ENCODE measurements around the gene SH3D19. TPM values are rescaled to one million over a fixed set of nuclear protein-coding genes. Genes with fewer than 3 reads are reported as not detected.
A peak's percentile ranks its signal among the peaks of the same experiment; 100 is the strongest.
"Not testable (repeated sequence)": the region's sequence is repeated elsewhere in the genome, so short reads cannot be mapped to it uniquely, and the experiment has no call there.

Gene SH3D19
- total RNA-seq, 1 donor from 2014 or later, result 50.2 TPM

DNA sequence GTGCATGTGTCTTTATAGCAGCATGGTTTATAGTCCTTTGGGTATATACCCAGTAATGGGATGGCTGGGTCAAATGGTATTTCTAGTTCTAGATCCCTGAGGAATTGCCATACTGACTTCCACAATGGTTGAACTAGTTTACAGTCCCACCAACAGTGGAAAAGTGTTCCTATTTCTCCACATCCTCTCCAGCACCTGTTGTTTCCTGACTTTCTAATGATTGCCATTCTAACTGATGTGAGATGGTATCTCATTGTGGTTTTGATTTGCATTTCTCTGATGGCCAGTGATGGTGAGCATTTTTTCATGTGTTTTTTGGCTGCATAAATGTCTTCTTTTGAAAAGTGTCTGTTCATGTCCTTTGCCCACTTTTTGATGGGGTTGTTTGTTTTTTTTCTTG, 56.5 kb downstream of the SH3D19 start:
- DNase-seq, result not testable (repeated sequence)

DNA sequence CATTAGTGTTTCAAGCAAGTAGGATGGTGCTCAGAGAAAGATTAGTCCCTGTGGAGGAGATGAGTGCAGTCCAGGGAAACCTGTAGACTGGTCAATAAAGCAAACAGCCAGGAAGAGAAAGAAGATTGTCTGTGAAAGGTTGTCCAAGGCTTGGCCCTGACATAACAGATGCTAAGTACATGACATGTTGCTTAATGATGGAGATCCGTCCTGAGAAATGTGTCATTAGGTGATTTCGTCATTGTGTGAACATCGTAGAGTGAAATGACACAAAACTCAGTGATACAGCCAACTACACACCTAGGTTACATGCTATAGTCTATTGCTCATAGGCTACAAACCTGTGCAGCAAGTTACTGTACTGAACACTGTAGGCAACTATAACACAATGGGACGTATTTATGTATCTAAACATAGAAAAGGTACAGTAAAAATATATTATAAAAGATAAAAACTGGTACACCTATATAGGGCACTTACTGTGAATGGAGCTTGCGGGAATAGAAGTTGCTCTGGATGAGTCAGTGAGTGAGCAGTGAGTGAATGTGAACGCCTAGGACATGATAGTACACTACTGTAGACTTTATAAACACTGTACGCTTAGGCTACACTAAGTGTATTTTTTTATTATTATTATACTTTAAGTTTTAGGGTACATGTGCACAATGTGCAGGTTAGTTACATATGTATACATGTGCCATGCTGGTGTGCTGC, 57.4 kb downstream of the SH3D19 start:
- DNase-seq, result no peak

GRCh38 chr4:151267104-151267503, 58.3 kb downstream of the SH3D19 start:
- DNase-seq, result no peak

DNA sequence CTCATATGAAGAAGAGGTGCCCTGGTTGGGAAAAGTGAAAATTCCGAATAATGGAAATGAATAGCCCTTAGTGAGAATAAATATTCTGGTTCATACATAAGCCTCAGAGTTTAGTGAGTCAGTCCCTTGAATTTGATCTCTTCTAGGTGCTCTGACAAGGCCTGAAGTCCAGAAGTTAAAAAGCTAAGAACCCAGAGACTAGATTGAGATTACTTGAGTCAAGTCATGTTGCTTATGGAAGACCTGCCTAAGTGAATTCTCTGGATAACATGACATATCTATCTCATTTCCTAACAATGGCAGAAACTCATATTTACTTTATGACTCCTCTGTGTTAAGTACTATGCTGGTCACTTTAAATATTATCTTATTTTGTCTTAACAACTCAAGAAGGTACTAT, 58.9 kb downstream of the SH3D19 start:
- DNase-seq, result peak; percentile 52

- DNase-seq, result no peak
Measured at GRCh38 chr4:151263455-151263854, 62.0 kb downstream of the SH3D19 start.

GRCh38 chr4:151260526-151260925, 64.9 kb downstream of the SH3D19 start:
- no peak for DNase-seq

- no peak for DNase-seq
Measured at GRCh38 chr4:151259752-151260151, 65.7 kb downstream of the SH3D19 start.

GRCh38 chr4:151257704-151258103, 67.7 kb downstream of the SH3D19 start:
- no peak for DNase-seq

GRCh38 chr4:151256134-151256533, 69.3 kb downstream of the SH3D19 start:
- peak; percentile 25 for DNase-seq

GRCh38 chr4:151255680-151256079, 69.7 kb downstream of the SH3D19 start:
- not testable (repeated sequence) for DNase-seq

DNA sequence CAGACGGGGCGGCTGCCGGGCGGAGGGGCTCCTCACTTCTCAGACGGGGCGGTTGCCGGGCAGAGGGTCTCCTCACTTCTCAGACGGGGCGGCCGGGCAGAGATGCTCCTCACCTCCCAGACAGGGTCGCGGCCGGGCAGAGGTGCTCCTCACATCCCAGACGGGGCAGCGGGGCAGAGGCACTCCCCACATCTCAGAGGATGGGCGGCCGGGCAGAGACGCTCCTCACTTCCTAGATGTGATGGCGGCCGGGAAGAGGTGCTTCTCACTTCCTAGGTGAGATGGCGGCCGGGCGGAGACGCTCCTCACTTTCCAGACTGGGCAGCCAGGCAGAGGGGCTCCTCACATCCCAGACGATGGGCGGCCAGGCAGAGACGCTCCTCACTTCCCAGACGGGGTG, 70.2 kb downstream of the SH3D19 start:
- not testable (repeated sequence) for DNase-seq

- peak; percentile 45 for DNase-seq
Measured at GRCh38 chr4:151251603-151252304, 73.7 kb downstream of the SH3D19 start.

- no peak for DNase-seq
Measured at GRCh38 chr4:151250706-151251105, 74.7 kb downstream of the SH3D19 start.

- DNase-seq, result no peak
Measured at GRCh38 chr4:151248519-151248918, 76.9 kb downstream of the SH3D19 start.

DNA sequence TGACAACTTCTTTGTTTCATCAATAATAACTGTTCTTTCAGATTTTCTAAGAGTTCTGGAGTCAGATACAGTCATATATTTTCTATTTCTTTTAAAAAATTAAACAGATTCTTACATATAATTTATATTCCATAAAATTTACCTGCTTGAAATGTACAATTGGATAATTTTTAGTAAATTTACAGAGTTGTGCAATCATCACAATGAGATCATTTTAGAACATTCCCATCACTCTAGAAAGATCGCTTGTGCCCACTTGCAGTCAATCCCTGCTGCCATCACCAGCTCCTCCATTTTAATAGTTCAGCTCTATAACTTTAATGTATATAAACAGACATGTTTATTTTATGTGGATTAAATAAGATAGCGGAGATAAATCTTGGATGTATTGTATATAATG, 78.0 kb downstream of the SH3D19 start:
- DNase-seq, result no peak

DNA sequence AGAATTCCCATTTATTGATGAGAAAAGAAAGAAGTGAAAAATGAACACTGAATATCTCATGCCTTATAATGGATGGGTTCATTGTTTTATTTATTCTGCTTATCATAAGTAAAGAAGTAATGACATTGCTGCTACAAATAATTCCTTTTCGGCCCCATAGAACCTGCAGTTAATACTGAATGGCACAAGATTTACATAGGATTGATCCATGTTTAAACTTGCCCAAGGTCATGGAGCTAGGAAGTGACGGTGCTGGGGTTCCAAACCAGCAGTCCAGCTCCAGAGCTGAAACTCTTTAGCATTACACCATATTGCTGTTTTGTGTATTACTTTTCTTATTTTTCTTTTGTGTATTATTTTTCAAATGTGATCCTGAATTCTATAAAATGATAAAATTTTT, 78.7 kb downstream of the SH3D19 start:
- DNase-seq, result no peak

GRCh38 chr4:151242305-151242704, 83.1 kb downstream of the SH3D19 start:
- no peak for DNase-seq

DNA sequence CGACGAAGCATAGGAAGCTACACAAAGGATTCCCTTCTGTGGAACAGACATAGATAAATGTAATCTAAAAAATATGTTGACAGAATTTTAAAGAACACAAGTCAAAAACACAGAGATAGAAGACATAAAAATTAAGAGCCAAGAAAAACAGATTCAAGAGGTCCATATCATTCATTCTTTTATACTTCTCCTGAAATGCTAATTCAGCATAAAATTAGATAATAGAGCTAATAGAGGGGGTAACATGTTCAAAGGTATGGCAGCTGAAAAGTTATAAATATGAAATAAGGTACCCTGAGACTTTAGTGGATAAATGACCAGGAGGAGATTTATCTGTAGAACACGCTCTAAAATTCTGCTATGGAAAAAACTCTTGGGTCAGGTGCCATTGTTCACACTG, 85.8 kb downstream of the SH3D19 start:
- no peak for DNase-seq

- peak; percentile 57 for DNase-seq
Measured at GRCh38 chr4:151238477-151238876, 86.9 kb downstream of the SH3D19 start.

- DNase-seq, result no peak
Measured at GRCh38 chr4:151236036-151236435, 89.4 kb downstream of the SH3D19 start.

- not testable (repeated sequence) for DNase-seq
Measured at GRCh38 chr4:151235373-151235772, 90.0 kb downstream of the SH3D19 start.

DNA sequence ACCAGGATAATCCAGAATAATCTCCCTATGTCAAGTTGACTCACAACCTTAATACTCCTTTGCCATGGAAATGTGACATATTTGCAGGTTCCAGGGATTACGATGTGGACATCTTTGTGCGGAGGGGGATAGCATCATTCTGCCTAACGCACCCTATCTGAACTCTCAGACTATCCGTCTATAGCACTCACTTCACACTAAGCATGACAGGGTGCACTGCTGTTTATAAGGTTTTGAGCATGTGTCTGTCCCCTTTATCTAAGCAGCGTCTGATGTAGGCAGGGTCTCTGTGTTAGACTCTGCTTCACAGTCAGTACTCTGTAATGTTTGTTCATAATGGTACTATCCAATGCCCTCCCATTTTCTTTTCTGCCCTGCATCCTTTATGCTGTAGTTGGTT, 91.8 kb downstream of the SH3D19 start:
- no peak for DNase-seq

GRCh38 chr4:151231915-151232595, 93.3 kb downstream of the SH3D19 start:
- DNase-seq, result no peak
